HG03039 (cell line): ENCODE data around the gene COA1.
"Not testable (repeated sequence)": the region's sequence is repeated elsewhere in the genome, so short reads cannot be mapped to it uniquely, and the experiment has no call there.

ENCODE experiments used
- ATAC-seq: cut with Tn5 transposase; IDR thresholded peaks from one replicate; pipeline ENCODE4 v1.9.1; 2021; ENCODE audit warnings: mild to moderate bottlenecking, moderate library complexity; ENCODE audit not compliant: unreplicated experiment

COA1 gene, protein sequence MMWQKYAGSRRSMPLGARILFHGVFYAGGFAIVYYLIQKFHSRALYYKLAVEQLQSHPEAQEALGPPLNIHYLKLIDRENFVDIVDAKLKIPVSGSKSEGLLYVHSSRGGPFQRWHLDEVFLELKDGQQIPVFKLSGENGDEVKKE

DNA sequence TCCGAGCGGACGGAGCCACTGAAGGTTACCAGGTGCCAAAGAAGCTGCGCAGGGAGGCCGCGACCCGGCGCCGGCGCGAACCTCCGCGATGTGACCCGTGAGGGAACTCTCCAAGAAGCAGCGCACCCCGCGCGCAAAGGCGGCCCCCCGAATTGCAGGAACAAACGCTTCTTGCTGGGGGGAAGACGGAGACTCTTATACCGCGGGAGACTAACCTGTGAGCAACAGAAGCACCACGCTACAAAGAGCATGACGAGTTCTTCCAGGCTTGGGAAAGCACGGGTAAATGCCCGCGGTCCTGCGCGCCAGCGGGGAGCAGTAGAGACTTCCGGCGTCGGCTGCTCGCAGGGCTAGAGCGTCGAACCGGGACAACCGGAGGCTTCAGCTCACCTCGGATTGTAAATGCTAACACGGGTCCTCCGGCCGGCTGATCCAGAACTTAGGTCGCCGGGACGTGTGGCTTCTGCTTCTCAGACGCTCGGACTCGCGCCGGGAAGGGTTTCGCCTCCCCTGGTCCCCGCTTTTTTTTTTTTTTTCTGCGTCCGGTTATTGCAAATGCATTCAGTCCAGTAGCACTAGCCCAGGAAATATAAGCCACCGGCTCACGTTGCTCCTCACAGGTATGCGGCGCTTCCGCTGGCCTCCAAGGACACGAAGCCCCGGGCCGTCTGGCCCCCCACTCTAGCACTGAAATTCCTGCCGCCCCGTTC lies at the start of gene COA1:
Gene COA1, minus strand, starts transcription at position 310 of the 710 bp plus-strand sequence. CDS start 80,909 bp downstream, outside the sequence.
- ATAC-seq: peak; percentile 84

DNA sequence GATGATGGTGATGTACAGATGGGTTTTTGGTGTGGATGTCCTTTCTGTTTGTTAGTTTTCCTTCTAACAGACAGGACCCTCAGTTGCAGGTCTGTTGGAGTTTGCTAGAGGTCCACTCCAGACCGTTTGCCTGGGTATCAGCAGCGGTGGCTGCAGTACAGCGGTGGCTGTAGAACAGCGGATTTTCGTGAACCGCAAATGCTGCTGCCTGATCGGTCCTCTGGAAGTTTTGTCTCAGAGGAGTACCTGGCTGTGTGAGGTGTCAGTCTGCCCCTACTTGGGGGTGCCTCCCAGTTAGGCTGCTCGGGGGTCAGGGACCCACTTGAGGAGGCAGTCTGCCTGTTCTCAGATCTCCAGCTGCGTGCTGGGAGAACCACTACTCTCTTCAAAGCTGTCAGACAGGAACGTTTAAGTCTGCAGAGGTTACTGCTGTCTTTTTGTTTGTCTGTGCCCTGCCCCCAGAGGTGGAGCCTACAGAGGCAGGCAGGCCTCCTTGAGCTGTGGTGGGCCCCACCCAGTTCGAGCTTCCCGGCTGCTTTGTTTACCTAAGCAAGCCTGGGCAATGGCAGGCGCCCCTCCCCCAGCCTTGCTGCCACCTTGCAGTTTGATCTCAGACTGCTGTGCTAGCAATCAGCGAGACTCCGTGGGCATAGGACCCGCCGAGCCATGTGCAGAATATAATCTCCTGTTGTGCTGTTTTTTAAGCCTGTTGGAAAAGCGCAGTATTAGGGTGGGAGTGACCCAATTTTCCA lies 49.1 kb upstream of the COA1 start:
- ATAC-seq: not testable (repeated sequence)

DNA sequence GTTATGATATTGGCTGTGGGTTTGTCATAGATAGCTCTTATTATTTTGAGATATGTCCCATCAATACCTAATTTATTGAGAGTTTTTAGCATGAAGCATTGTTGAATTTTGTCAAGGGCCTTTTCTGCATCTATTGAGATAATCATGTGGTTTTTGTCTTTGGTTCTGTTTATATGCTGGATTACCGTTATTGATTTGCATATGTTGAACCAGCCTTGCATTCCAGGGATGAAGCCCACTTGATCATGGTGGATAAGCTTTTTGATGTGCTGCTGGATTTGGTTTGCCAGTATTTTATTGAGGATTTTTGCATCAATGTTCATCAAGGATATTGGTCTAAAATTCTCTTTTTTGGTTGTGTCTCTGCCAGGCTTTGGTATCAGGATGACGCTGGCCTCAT lies 45.9 kb upstream of the COA1 start:
- not testable (repeated sequence) for ATAC-seq

DNA sequence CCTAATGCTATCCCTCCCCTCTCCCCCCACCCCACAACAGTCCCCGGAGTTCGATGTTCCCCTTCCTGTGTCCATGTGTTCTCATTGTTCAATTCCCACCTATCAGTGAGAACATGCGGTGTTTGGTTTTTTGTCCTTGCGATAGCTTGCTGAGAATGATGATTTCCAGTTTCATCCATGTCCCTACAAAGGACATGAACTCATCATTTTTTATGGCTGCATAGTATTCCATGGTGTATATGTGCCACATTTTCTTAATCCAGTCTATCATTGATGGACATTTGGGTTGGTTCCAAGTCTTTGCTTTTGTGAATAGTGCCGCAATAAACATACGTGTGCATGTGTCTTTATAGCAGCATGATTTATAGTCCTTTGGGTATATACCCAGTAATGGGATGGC lies 43.9 kb upstream of the COA1 start:
- ATAC-seq: not testable (repeated sequence)

DNA sequence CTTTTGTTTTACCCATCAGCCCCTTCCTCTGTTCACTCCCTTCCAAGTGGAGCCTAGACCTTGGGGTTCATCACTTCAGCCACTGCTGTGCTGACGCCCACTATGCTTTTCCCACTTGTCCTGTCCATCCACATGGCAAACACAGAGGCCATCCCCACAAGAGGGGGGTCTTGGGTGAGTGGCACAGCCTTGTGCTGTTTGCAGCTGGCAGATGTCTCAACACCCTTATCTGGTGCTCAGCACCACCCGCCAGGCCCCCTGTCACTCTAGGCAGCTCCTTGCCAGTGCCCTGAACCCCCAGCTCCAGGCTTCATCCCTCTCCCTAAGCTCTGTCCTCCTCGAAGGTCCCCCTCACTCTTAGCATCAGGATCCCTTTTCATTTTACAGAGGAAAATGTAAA lies 42.2 kb upstream of the COA1 start:
- no peak for ATAC-seq

DNA sequence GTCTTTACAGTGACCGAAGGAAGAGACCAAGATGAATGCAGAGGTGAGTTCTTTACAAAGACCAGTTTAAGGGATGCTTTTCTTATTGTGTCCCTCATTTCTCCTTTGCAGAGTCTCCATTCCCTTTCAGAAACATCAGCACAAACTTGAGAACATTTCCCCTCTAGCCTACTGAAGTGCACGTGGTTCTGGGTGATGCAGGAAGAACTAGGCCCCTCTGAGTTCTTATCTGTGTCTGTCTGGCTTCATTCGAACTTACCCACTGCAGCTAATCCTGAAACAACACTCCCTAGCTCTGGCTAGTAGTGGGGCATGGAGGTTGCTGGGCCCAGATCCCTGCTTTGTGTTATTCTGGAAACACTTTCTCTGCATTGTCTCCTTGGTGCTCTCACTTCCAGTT lies 41.8 kb upstream of the COA1 start:
- ATAC-seq: no peak

DNA sequence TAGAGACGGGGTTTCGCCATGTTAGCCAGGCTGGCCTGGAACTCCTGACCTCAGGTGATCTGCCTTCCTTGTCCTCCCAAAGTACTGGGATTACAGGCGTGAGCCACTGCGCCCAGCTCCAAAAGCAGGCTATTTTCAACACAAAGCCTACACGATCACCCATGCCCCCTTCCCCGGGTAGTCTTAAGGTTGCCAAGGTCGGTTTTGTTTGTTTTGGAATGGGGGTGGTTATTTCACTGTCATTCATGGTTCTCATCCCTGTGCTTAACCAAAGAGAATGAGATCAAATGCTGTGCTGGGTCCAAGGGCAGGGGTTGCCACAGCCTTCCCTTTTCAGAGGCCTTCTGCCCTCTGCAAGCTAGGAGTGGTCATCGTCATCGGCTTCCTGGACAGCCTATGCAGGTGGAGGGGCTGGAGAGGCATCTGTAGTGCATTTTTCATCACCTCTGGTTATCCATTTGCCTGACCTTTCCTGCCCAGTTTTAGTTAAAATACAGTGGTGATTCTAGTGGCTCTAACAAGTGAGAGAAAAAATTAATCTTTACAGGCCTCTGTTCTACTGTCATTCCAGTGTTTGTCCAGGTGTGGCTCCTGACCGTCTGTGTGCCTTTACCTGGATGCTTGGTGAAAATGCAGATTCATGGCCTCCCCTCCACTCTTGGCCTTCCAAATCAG lies 40.6 kb upstream of the COA1 start:
- ATAC-seq: no peak

DNA sequence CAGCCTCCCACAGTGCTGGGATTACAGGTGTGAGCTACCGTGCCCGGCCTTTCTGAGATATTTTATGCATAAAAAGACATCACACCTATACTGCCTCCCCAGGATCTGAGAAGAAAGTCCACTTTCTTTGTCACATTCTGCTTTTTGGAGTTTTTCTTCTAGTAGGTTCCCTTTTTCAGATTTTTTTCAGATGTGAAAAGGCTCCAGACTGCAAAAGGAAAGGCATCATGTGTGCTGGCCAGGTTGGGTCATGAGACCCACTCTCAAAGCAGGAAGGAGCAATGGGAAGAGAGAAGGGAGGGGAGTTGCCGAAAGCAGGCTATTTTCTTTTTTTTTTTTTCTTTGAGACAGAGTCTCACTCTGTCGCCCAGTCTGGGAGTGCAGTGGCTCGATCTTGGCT lies 40.0 kb upstream of the COA1 start:
- ATAC-seq: no peak

DNA sequence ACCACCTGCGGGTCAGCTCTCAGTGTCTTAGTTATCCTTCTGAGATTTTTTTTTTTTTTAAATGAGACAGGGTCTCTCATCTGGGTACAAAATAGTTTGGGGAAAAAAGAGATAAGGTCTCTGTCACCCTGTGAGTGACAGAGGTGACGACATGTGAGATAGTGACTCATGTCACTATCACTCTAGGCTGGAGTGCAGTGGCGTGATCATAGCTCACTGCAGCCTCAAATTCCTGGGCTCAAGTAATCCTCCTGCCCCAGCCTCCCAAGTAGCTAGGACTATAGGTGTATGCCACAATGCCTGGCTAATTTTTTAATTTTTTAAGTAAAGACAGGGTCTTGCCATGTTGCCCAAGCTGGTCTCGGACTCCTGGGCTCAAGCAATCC lies 39.6 kb upstream of the COA1 start:
- ATAC-seq: no peak

DNA sequence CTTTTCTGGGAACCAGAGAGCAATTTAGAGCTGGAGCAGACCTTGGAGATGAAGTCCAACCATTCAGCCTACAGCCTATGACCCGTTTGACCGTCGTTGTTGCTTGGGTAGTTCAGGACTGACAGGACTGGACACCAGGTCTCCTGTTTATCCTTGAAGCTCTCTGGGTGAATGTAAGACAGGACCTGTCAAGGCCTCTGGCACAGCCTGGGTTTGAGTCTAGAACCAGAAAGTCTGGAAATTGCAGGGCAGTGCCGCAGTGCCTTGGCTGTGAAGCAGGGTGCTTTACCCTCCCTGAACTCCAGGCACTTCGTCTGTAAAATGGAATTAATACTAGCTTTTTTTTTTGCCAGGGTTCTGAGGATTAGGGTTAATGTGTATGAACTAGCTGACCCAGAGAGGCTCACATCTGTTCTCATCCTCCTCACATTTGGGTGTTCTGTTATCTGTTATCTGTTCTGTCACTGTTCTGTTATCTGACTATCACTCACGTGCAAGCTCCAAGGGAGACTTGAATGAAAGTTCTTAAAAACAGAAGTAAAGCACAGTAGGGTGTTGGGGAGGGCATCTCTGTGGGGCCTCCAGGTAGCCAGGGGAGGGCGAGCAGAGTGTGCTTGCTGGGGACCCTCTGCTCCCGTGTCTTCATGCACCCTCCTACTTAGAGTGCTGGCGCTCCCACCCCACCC lies 39.0 kb upstream of the COA1 start:
- no peak for ATAC-seq

DNA sequence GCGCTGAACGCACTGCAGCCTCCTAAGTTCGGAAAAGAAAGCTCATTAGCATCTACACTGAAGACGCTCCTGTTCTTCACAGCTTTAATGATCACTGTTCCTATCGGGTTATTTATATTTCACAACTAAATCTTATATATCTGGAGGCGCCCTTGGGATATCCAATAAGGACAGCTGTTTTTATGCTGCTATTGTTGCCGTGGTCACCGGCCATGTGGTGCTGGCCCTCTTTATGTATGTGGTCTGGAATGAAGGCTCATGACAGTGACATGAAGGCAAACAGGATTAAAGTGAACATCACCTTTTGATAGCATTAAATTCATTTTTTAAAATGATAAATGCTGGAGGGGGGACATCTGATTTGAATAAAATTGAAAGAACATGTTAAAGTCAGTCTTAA lies 38.0 kb upstream of the COA1 start:
- no peak for ATAC-seq

DNA sequence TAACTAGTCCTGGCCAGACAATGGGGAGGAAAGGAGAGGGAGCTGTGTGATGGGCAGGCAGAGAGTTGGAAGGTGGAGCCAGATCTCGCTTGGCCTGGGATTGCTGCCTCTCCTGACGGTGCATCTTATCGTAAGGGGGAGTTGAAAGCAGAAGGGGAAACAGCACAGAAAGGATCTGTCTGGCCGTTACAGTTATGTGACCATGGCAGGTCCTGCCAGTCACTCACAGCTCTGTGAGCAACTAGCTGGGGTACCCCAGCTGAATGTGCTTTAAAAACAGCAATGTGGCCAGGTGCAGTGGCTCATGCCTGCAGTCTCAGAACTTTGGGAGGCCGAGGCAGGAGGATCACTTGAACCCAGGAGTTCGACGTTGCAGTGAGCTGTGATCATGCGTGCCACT lies 37.2 kb upstream of the COA1 start:
- no peak for ATAC-seq

DNA sequence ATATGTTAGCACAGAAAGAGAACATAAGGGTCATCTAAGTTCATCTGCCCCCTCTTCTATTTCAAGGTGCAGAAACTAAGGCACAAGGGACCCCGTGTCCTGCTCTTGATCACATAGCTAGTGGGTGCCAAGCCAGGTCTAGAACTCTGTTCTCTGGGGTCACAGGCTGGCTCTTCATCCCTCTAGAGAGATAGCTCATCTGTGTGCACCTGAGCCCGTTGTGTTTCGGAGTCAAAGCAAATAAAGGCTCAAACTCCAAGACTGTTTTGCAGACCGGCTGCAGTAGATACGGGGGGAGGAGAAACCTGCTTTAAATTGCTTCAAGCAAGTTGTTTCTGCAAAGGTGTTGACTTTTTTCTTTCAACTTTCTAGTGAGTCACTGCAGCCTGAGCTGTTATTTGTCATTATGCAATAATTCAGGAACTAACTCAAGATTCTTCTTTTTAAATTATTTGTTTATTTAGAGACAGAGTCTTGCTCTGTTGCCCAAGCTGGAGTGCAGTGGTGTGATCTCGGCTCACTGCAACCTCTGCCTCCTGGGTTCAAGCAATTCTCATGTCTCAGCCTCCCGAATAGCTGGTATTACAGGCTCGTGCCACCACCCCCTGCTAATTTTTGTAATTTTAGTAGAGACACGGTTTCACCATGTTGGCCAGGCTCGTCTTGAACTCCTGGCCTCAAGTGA lies 35.6 kb upstream of the COA1 start:
- no peak for ATAC-seq

DNA sequence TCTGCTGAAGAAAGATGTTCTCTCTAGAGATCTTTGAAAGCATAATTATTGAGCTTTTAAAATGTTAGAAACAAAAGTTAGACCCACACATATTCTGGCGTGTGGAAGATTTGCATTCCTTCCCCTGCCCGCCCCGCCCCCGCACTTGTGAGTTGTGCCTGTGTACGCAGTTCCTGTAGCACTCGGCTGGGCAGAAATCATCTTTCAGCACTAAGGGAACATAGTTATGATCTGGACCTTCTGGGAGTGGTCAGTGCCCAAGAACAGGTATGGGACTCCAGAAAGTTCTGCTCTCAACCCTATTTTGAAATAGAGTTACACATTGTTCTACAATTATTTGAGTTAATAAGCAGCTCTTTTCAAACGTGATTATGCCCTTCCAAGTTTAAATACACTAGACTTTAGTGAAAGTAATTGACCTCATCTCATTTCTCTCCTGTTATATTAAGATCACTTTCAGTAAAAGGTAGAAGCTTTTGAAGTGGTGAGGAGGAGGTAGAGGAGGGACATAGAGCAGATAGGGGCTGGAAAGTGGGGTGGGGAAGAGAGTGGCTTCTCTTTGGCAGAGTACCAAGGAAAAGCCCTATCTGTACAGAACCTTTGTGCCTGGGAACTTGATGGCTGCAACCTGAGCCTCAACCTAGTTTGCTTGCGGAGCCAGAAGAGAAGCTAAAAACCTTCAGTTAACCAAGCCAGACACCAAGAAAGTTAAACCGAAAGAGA lies 34.9 kb upstream of the COA1 start:
- no peak for ATAC-seq

DNA sequence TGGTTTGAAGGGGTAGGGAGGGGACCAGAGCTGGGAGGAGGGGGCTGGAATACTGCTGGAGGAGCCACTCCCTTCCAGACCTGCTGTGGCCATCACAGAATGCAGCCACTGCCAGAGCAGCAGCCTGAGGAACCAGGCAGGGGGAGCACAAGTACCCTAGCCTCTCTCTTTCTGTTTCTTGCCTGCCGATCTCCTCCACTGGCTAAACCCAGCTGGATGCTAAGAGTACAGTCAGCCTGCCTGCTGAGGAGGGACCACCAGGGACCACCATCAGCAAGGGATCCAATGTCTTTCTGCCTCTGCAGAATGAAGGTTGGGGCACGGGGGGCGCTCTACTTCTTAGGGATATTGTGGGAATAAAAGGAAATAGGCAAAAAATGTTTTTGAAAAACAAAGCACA lies 33.9 kb upstream of the COA1 start:
- ATAC-seq: no peak

DNA sequence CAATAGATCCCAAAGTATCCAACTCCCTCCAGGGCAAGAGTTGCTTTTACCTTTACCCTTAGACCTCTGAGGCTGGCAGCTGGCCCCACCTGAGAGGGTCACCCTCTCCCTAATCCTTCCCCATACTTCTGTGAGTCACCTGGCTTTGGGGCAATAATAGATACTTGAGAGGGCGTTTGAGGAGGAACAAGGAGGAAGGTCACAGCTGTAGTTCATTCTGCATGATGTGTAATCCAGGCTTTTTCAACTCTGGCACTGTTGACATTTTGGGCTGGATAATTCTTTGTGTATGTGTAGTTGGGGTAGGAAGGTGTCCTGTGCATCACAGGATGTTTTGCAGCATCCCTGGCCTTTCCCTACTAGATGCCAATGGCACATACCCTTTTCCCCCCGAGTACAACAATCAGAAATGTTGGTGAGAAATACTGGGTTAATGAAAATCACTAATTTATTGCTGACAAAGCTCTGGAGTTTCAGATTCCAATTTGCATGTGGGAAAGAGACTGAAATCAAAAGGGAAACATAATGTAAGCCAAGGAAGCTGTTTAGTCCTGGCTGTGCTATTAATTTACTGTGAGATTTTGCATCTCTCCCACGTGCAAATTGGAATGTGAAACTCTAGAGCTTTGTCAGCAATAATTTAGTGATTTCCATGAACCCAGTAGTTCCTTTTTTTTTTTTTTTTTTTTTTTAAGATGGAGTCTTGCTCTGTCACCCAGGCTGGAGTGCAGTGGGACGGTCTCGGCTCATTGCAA lies 32.8 kb upstream of the COA1 start:
- ATAC-seq: no peak

DNA sequence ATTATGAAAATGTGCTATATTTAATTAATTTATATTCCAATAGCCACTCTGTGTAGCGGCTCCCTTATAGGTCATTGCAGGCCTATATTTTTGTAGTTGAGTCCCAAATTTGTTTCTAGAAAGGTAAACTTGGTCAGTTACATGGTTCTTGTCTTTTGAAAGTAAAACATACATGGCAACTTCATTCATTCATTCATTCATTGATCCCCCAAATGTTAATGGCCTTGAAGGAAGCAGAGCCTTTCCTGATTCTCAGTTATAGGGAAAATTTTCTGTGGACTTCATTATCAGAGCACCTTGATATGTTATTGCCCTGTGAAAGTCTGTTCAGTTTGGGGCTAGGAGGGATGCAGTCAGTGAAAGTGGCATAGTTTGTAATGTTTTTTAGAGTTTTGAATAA lies 32.1 kb upstream of the COA1 start:
- no peak for ATAC-seq

DNA sequence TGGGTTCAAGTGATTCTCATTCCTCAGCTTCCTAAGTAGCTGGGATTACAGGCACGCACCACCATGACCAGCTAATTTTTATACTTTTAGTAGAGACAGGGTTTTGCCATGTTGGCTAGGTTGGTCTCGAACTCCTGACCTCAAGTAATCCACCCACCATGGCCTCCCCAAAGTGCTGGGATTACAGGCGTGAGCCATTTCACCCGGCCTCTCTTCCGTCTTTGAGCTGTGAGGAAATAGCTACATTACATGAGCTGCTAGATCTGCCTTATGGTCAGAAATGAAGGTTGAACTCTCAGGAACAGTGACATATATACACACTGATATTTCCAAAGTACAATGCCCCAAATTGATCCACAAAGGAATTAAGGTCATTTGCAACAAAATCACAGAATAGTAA lies 31.5 kb upstream of the COA1 start:
- no peak for ATAC-seq
